IMR-90 (cell line): ENCODE results near the gene RHOT2. TPM values are rescaled to one million over a fixed set of nuclear protein-coding genes. Genes with fewer than 3 reads are reported as not detected.
A peak's percentile ranks its signal among the peaks of the same experiment; 100 is the strongest.
"Not testable (repeated sequence)": the region's sequence is repeated elsewhere in the genome, so short reads cannot be mapped to it uniquely, and the experiment has no call there.

Experiments used
- ATAC-seq: fragments of 200-7000 bp; cut with Tn5 transposase; 2 replicates; pipeline ENCODE4 v1.9.1; 2020; ENCODE audit warnings: low read depth, mild to moderate bottlenecking, moderate library complexity
- BruUV-seq: library from RNA; stranded (reverse); fragments of 400-500 nt; replicated peaks from 2 replicates; lab custom pipeline; 2021; lab: Mats Ljungman, UMichigan
- CTCF ChIA-PET: fragments of 300-600 bp; formaldehyde crosslinking; extraction: SDS; loops from one replicate; lab custom pipeline; 2021; ENCODE audit warnings: antibody characterized with exemption; lab: Yijun Ruan, JAX
- POLR2A ChIA-PET: fragments of 300-600 bp; sonication (Branson Sonifier 250); formaldehyde crosslinking; loops from one replicate; lab custom pipeline; 2022; ENCODE audit warnings: antibody characterized with exemption; ENCODE audit not compliant: unreplicated experiment; lab: Charles Lee
- DNase-seq: peaks from one replicate; pipeline ENCODE4 v3.0.0; 2013
- H2AFZ ChIP-seq: replicated peaks from 2 replicates; pipeline ENCODE3; 2013; ENCODE audit warnings: low read length, mild to moderate bottlenecking; ENCODE audit not compliant: poor library complexity
- H2AK5ac ChIP-seq: 2 replicates; pipeline ENCODE4 v1.6.1; 2013; ENCODE audit warnings: low read depth, low read length, inconsistent platforms
- H2AK9ac ChIP-seq: replicated peaks from 2 replicates; pipeline ENCODE3; 2013; ENCODE audit warnings: mild to moderate bottlenecking, low read depth, low read length, moderate library complexity; ENCODE audit not compliant: poor library complexity
- H2BK120ac ChIP-seq: 2 replicates; pipeline ENCODE4 v1.6.1; 2013; ENCODE audit warnings: low read depth, low read length, inconsistent platforms
- H2BK15ac ChIP-seq: 3 replicates; pipeline ENCODE4 v1.6.1; 2013; ENCODE audit warnings: low read depth, low read length, inconsistent platforms
- H2BK20ac ChIP-seq: 2 replicates; pipeline ENCODE4 v1.6.1; 2013; ENCODE audit warnings: low read depth, mild to moderate bottlenecking, inconsistent platforms, low read length, moderate library complexity
- H2BK5ac ChIP-seq: 2 replicates; pipeline ENCODE4 v1.6.1; 2013; ENCODE audit warnings: mild to moderate bottlenecking, low read depth, low read length, inconsistent platforms; ENCODE audit not compliant: poor library complexity, severe bottlenecking
- H3K14ac ChIP-seq: replicated peaks from 2 replicates; pipeline ENCODE4 v1.6.1; 2013; ENCODE audit warnings: low read depth, low read length, inconsistent platforms
- H3K18ac ChIP-seq: 2 replicates; pipeline ENCODE4 v1.6.1; 2013; ENCODE audit warnings: low read depth, low read length, control low read depth
- H3K23ac ChIP-seq: 2 replicates; pipeline ENCODE4 v1.6.1; 2013; ENCODE audit warnings: low read depth, low read length, inconsistent platforms
- H3K27ac ChIP-seq: 2 replicates; pipeline ENCODE4 v1.5.1; 2013; ENCODE audit warnings: mild to moderate bottlenecking, control low read depth, low read length; ENCODE audit not compliant: insufficient read depth
- H3K27me3 ChIP-seq: 2 replicates; pipeline ENCODE4 v1.6.1; 2013; ENCODE audit warnings: low read length; ENCODE audit not compliant: control insufficient read depth, insufficient read depth
- H3K36me3 ChIP-seq: 2 replicates; pipeline ENCODE4 v1.6.1; 2013; ENCODE audit warnings: low read length, mixed read lengths; ENCODE audit not compliant: control insufficient read depth, insufficient read depth
- H3K4ac ChIP-seq: 2 replicates; pipeline ENCODE4 v1.6.1; 2013; ENCODE audit warnings: low read depth, low read length, inconsistent platforms
- H3K4me1 ChIP-seq: 2 replicates; pipeline ENCODE4 v1.6.1; 2013; ENCODE audit warnings: low read length, mixed read lengths; ENCODE audit not compliant: control insufficient read depth, insufficient read depth
- H3K4me2 ChIP-seq: 2 replicates; pipeline ENCODE4 v1.6.1; 2013; ENCODE audit warnings: low read depth, mild to moderate bottlenecking, control low read depth, low read length, moderate library complexity
- H3K4me3 ChIP-seq: 2 replicates; pipeline ENCODE4 v1.5.1; 2013; ENCODE audit warnings: low read depth, mild to moderate bottlenecking, control low read depth, low read length, moderate library complexity; ENCODE audit not compliant: insufficient read depth
- H3K56ac ChIP-seq: 2 replicates; pipeline ENCODE4 v1.6.1; 2013; ENCODE audit warnings: low read length, inconsistent platforms; ENCODE audit not compliant: insufficient read depth; ENCODE audit errors: extremely low read depth
- H3K79me1 ChIP-seq, 2 experiments: 2 replicates each; pipeline ENCODE4 v1.6.1; 2013; ENCODE audit warnings: low read length in 2 of 2, inconsistent platforms in 1 of 2, low read depth in 1 of 2
- H3K9ac ChIP-seq: 2 replicates; pipeline ENCODE4 v1.6.1; 2013; ENCODE audit warnings: low read depth, low read length, control low read depth
- H3K9me1 ChIP-seq: 2 replicates; pipeline ENCODE4 v1.6.1; 2013; ENCODE audit warnings: low read length, inconsistent platforms; ENCODE audit not compliant: insufficient read depth
- H3K9me3 ChIP-seq: 2 replicates; pipeline ENCODE4 v1.6.1; 2013; ENCODE audit warnings: low read length; ENCODE audit not compliant: control insufficient read depth, insufficient read depth
- H4K20me1 ChIP-seq: 2 replicates; pipeline ENCODE4 v1.6.1; 2013; ENCODE audit warnings: low read length, inconsistent platforms; ENCODE audit not compliant: insufficient read depth
- H4K5ac ChIP-seq: 2 replicates; pipeline ENCODE4 v1.6.1; 2013; ENCODE audit warnings: mild to moderate bottlenecking, low read depth, low read length, control low read depth
- H4K8ac ChIP-seq, 2 experiments: 2 replicates each; pipeline ENCODE4 v1.6.1; 2013; ENCODE audit warnings: low read depth in 2 of 2, low read length in 2 of 2, control low read depth in 1 of 2, inconsistent platforms in 1 of 2
- H4K91ac ChIP-seq: 2 replicates; pipeline ENCODE4 v1.6.1; 2013; ENCODE audit warnings: low read depth, low read length, inconsistent platforms; ENCODE audit not compliant: insufficient read depth
- MAFK ChIP-seq: IDR thresholded peaks from 2 replicates; pipeline ENCODE4 v1.6.1; 2012; ENCODE audit warnings: low read depth, low read length, improper control_type of control experiment
- MAZ ChIP-seq: IDR thresholded peaks from 2 replicates; pipeline ENCODE4 v1.6.1; 2012; ENCODE audit warnings: low read depth, mild to moderate bottlenecking, low read length, improper control_type of control experiment, moderate library complexity, borderline replicate concordance
- NFE2L2 ChIP-seq: fragments of 150-350 bp; IDR thresholded peaks from 2 replicates; pipeline ENCODE4 v1.6.1; 2016; ENCODE audit warnings: low read depth, mild to moderate bottlenecking, low read length
- WGBS, 2 experiments: methylation state at CpG; one replicate each; pipeline versions ENCODE4 v1.1.5 to v1.1.7; 2013; ENCODE audit warnings: missing lambda C conversion rate in 2 of 2; ENCODE audit not compliant: insufficient read length in 1 of 2; ENCODE audit errors: extremely low coverage in 2 of 2; 5-methylcytosine and 5-hydroxymethylcytosine counted together
- dilution Hi-C: fragments of 300-500 bp; cut with HindIII; formaldehyde crosslinking; loops from one replicate; pipeline ENCODE4 v1.14.3; 2018; ENCODE audit warnings: low sequenced_read_pairs; ENCODE audit not compliant: unreplicated experiment
- in situ Hi-C: fragments of 300-500 bp; cut with MboI; formaldehyde crosslinking; loops from 3 replicates; pipeline ENCODE4 v1.14.3; 2019; ENCODE audit warnings: low sequenced_read_pairs, inconsistent platforms, mixed read lengths
- intact Hi-C: fragments of 100-400 bp; cut with micrococcal nuclease; formaldehyde crosslinking; loops from 2 replicates; pipeline ENCODE4 v1.10.0; 2022
- polyA plus RNA-seq, 3 experiments: library from polyadenylated mRNA; depleted of rRNA; stranded (reverse); fragments of >200 nt; gene quantifications; 2 replicates each; pipeline ENCODE4 v1.2.3, GENCODE V29; 2012; ENCODE audit warnings: low replicate concordance in 1 of 3
- total RNA-seq: library from RNA; depleted of rRNA; stranded (reverse); fragments of >200 nt; gene quantifications from 2 replicates; pipeline ENCODE4 v1.2.3, GENCODE V29; 2012

Gene RHOT2
- total and polyA plus RNA-seq, 2 of the 4 experiments (the other 2 are of a cell fraction) = 20.3 to 181 TPM

DNA sequence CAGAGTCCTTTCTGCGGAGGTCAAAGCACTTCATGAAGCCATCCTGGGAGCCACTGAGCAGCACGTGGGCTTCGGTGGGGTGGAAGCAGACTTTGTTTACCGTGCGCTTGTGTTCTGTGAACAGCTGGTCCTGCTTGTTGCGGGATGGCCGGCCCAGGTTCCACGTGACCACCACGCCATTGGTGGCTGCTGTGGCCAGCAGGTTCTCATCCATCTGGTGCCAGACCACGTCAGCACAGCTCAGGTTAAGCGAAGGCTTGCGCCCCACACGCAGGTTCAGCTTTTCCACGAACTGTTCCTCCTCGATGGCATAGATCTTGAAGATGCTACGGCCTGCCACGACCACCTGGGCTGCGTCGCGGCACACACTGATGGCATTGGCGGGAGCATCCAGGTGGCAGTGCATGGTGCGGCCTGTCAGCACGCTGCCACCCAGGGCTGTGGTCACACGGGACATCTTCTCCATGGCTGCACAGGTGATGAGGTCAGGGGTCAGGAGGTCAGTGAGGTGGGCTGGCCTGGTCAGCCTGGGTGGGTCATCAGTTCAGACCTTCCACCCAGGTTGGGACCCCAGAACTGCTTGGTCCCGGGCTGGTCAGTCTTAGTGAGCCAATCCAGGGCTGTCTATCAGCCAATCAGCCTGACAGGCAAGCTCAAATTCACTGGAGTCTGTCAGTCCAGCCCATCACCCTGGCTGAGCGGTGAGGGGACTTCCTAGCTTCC, 21.4 kb downstream of the RHOT2 start:
- no peak overlapping the region for H2BK15ac ChIP-seq
- H3K9me3 ChIP-seq = no peaks in the 10 kb centered on the region; the same call in 1 of the 2 replicates
- H2BK20ac ChIP-seq = no peak overlapping the region
- 88% methylated on average over 18 of the region's 26 CpGs; no CpG with 5 or more reads in 1 of the 2 experiments for WGBS, 2 experiments
- dilution Hi-C loops (no loop called here), in situ Hi-C loops (no loop called here), intact Hi-C loops (no loop called here)
- peak overlapping the region; percentile 73 for H4K5ac ChIP-seq
- H3K14ac ChIP-seq = 0 out of 2 replicates have a peak overlapping the region, but pooled peaks have one; percentile 16
- DNase-seq = no peak
- peaks cover 7% of the 10 kb centered on the region for H3K9me1 ChIP-seq
- no TSS peak for BruUV-seq
- peak overlapping the region; percentile 84 for H3K9ac ChIP-seq
- no peak overlapping the region for H2BK5ac ChIP-seq
- peak overlapping the region; percentile 48 for H2AK9ac ChIP-seq
- no peak overlapping the region for H4K91ac ChIP-seq
- no peak overlapping the region; the same call in 1 of the 2 replicates for H3K56ac ChIP-seq
- no peak overlapping the region for H3K23ac ChIP-seq
- no peak overlapping the region for H3K18ac ChIP-seq
- peak overlapping the region; percentile 86 for H3K27ac ChIP-seq
- peak overlapping the region; percentile 48 for H3K4ac ChIP-seq
- ChIA-PET POLR2A (no interaction called here), CTCF (no interaction called here)
- H4K8ac ChIP-seq = peak overlapping the region; percentile 68 to 84
- H3K4me3 ChIP-seq = peak overlapping the region; percentile 92
- TF ChIP-seq MAZ (no peak), MAFK (no peak), NFE2L2 (no peak)
- peak overlapping the region; percentile 97 for H3K4me2 ChIP-seq
- H3K27me3 ChIP-seq = peaks cover 22% of the 10 kb centered on the region
- H2AFZ ChIP-seq = peak overlapping the region; percentile 96
- no peaks in the 10 kb centered on the region; the same call in 1 of the 2 replicates for H4K20me1 ChIP-seq
- H2BK120ac ChIP-seq = no peak overlapping the region
- peak overlapping the region; percentile 62 for H2AK5ac ChIP-seq
- H3K79me1 ChIP-seq = peaks cover 9 to 31% of the 10 kb centered on the region in 2 experiments; a peak in 3 of 4 replicates
- peaks cover 12% of the 10 kb centered on the region for H3K4me1 ChIP-seq
- ATAC-seq = no peak; the same call in 1 of the 2 replicates
- peaks cover 22% of the 10 kb centered on the region for H3K36me3 ChIP-seq

DNA sequence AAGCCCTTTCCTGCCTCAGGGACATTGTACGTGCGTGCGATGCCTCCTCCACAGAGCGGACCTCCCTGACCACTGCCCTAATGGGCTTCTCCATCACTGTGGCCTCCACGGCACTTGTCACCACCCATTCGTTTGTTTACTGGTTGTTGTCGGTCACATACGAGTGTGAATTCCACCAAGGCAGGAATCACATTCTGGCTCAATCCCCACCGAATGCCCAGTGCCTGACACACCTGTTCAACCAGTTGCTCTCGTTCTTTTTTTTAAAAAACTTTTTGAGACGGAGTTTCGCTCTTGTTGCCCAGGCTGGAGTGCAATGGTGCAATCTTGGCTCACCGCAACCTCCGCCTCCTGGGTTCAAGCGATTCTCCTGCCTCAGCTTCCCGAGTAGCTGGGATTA, 23.3 kb downstream of the RHOT2 start:
- H3K9ac ChIP-seq, H3K14ac ChIP-seq, H3K56ac ChIP-seq, intact Hi-C loops, H4K20me1 ChIP-seq, dilution Hi-C loops, H4K91ac ChIP-seq, H2BK5ac ChIP-seq, H3K4me2 ChIP-seq, H3K36me3 ChIP-seq, H3K23ac ChIP-seq, ATAC-seq, H2AK5ac ChIP-seq, BruUV-seq, CTCF ChIA-PET, H3K18ac ChIP-seq, DNase-seq, in situ Hi-C loops, H3K27ac ChIP-seq, POLR2A ChIA-PET, H2BK20ac ChIP-seq, H3K9me3 ChIP-seq, H4K5ac ChIP-seq, H2BK120ac ChIP-seq, H3K4ac ChIP-seq, H3K4me3 ChIP-seq, H2AK9ac ChIP-seq, H2BK15ac ChIP-seq, H2AFZ ChIP-seq: not testable (repeated sequence)
- Histone ChIP-seq H4K8ac (peak overlapping the region in 1 of 2 experiments; percentile 64; a peak in 1 of 4 replicates), H3K9me1 (peaks cover 11% of the 10 kb centered on the region), H3K27me3 (peaks cover 39% of the 10 kb centered on the region), H3K79me1 (peaks cover 9 to 28% of the 10 kb centered on the region in 2 experiments; a peak in 3 of 4 replicates), H3K4me1 (peaks cover 12% of the 10 kb centered on the region)
- WGBS, 2 experiments = 84% methylated on average over 12 of the region's 16 CpGs; no CpG with 5 or more reads in 1 of the 2 experiments
